ENCODE data around the gene SLC7A8.
A peak's percentile ranks its signal among the peaks of the same experiment; 100 is the strongest.

The SLC7A8 gene

GRCh38 chr14:23093991-23094665, 89.3 kb downstream of the SLC7A8 start:
- DNase-seq (ENCODE audit: low read depth), result peak; percentile 46

GRCh38 chr14:23093526-23093925, 89.9 kb downstream of the SLC7A8 start:
- no peak for DNase-seq (ENCODE audit: low read depth)

- DNase-seq (ENCODE audit: low read depth), result no peak
Observed at GRCh38 chr14:23093104-23093503, 90.4 kb downstream of the SLC7A8 start.

- DNase-seq (ENCODE audit: low read depth), result no peak
Observed at GRCh38 chr14:23091294-23092225, 91.9 kb downstream of the SLC7A8 start.

- no peak for DNase-seq (ENCODE audit: low read depth)
Observed at GRCh38 chr14:23090254-23090636, 93.2 kb downstream of the SLC7A8 start.

GRCh38 chr14:23089498-23090253, 93.8 kb downstream of the SLC7A8 start:
- no peak for DNase-seq (ENCODE audit: low read depth)

- DNase-seq (ENCODE audit: low read depth), result no peak
Observed at GRCh38 chr14:23086565-23086964, 96.9 kb downstream of the SLC7A8 start.

GRCh38 chr14:23085458-23085857, 98.0 kb downstream of the SLC7A8 start:
- DNase-seq (ENCODE audit: low read depth), result no peak

GRCh38 chr14:23080474-23080873, 103.0 kb downstream of the SLC7A8 start:
- no peak for DNase-seq (ENCODE audit: low read depth)

- DNase-seq (ENCODE audit: low read depth), result no peak
Observed at GRCh38 chr14:23079716-23080115, 103.7 kb downstream of the SLC7A8 start.

GRCh38 chr14:23078692-23079116, 104.8 kb downstream of the SLC7A8 start:
- no peak for DNase-seq (ENCODE audit: low read depth)

GRCh38 chr14:23077962-23078361, 105.5 kb downstream of the SLC7A8 start:
- no peak for DNase-seq (ENCODE audit: low read depth)

GRCh38 chr14:23076785-23077408, 106.6 kb downstream of the SLC7A8 start:
- DNase-seq (ENCODE audit: low read depth), result no peak
